Measurements from ENCODE around the gene RCSD1.

Gene RCSD1

GRCh38 chr1:167661527-167662426 is 31.7 kb downstream of the RCSD1 start:
- Histone ChIP-seq H2AFZ (ENCODE audit: low read length) (no peak overlapping the region), H3K36me3 (ENCODE audit: insufficient read depth, low read length) (0 out of 2 replicates have a peak, but pooled peaks cover 6% of the 10 kb centered on the region), H3K27me3 (ENCODE audit: insufficient read depth, low read length, poor library complexity, severe bottlenecking) (no peaks in the 10 kb centered on the region), H3F3A (ENCODE audit: low read depth) (no peaks in the 10 kb centered on the region), H3K79me2 (ENCODE audit: insufficient read depth, low read length) (peaks cover 50% of the 10 kb centered on the region; the same call in 1 of the 2 replicates), H3K4me3 (ENCODE audit: low read length, poor library complexity, severe bottlenecking) (no peak overlapping the region), H3K9ac (ENCODE audit: low read depth, low read length, poor library complexity, severe bottlenecking) (no peak overlapping the region), H3K4me2 (ENCODE audit: low read depth, low read length, poor library complexity, severe bottlenecking) (no peak overlapping the region), H4K20me1 (ENCODE audit: insufficient read depth, low read length, poor library complexity, severe bottlenecking) (peaks cover 29% of the 10 kb centered on the region), H3K4me1 (ENCODE audit: insufficient read depth, low read length, poor library complexity, severe bottlenecking) (peaks cover 41% of the 10 kb centered on the region), H3K9me2 (replicated peaks; ENCODE audit: low read depth, low read length) (no peaks in the 10 kb centered on the region), H3K9me3 (ENCODE audit: insufficient read depth, low read depth, low read length) (no peaks in the 10 kb centered on the region)
- no peak for TF ChIP-seq EZH2phosphoT487 (IDR thresholded peaks at IDR 0.05; ENCODE audit: borderline replicate concordance)
- TF ChIP-seq CTCF (conservative IDR thresholded peaks at IDR 0.05; ENCODE audit: low read length): no peak

- 0 out of 2 replicates have a peak, but pooled peaks cover 6% of the 10 kb centered on the region for H3K36me3 ChIP-seq (ENCODE audit: insufficient read depth, low read length)
Measured at GRCh38 chr1:167663002-167663772, 33.2 kb downstream of the RCSD1 start.

GRCh38 chr1:167665469-167665868 is 35.4 kb downstream of the RCSD1 start:
- Histone ChIP-seq H3K4me1 (ENCODE audit: insufficient read depth, low read length, poor library complexity, severe bottlenecking) (peaks cover 14% of the 10 kb centered on the region), H4K20me1 (ENCODE audit: insufficient read depth, low read length, poor library complexity, severe bottlenecking) (peaks cover 11% of the 10 kb centered on the region), H2AFZ (ENCODE audit: low read length) (no peak overlapping the region), H3K4me2 (ENCODE audit: low read depth, low read length, poor library complexity, severe bottlenecking) (no peak overlapping the region), H3K27me3 (ENCODE audit: insufficient read depth, low read length, poor library complexity, severe bottlenecking) (no peaks in the 10 kb centered on the region), H3K9me3 (ENCODE audit: insufficient read depth, low read depth, low read length) (no peaks in the 10 kb centered on the region), H3K9me2 (replicated peaks; ENCODE audit: low read depth, low read length) (no peaks in the 10 kb centered on the region), H3K4me3 (ENCODE audit: low read length, poor library complexity, severe bottlenecking) (no peak overlapping the region), H3F3A (ENCODE audit: low read depth) (no peaks in the 10 kb centered on the region), H3K79me2 (ENCODE audit: insufficient read depth, low read length) (peaks cover 30% of the 10 kb centered on the region; the same call in 1 of the 2 replicates), H3K9ac (ENCODE audit: low read depth, low read length, poor library complexity, severe bottlenecking) (no peak overlapping the region), H3K36me3 (ENCODE audit: insufficient read depth, low read length) (0 out of 2 replicates have a peak, but pooled peaks cover 6% of the 10 kb centered on the region)
- no peak for TF ChIP-seq CTCF (conservative IDR thresholded peaks at IDR 0.05; ENCODE audit: low read length)
- no peak for TF ChIP-seq EZH2phosphoT487 (IDR thresholded peaks at IDR 0.05; ENCODE audit: borderline replicate concordance)

More at GRCh38 chr1:167663002-167663772, 33.2 kb downstream of the RCSD1 start:
- Histone ChIP-seq H3K9ac (ENCODE audit: low read depth, low read length, poor library complexity, severe bottlenecking) (no peak overlapping the region), H3K79me2 (ENCODE audit: insufficient read depth, low read length) (peaks cover 42% of the 10 kb centered on the region; the same call in 1 of the 2 replicates), H2AFZ (ENCODE audit: low read length) (no peak overlapping the region), H3K9me3 (ENCODE audit: insufficient read depth, low read depth, low read length) (no peaks in the 10 kb centered on the region), H3K4me2 (ENCODE audit: low read depth, low read length, poor library complexity, severe bottlenecking) (no peak overlapping the region), H3K4me1 (ENCODE audit: insufficient read depth, low read length, poor library complexity, severe bottlenecking) (peaks cover 36% of the 10 kb centered on the region), H3K9me2 (replicated peaks; ENCODE audit: low read depth, low read length) (no peaks in the 10 kb centered on the region), H3K27me3 (ENCODE audit: insufficient read depth, low read length, poor library complexity, severe bottlenecking) (no peaks in the 10 kb centered on the region), H4K20me1 (ENCODE audit: insufficient read depth, low read length, poor library complexity, severe bottlenecking) (peaks cover 26% of the 10 kb centered on the region), H3K4me3 (ENCODE audit: low read length, poor library complexity, severe bottlenecking) (no peak overlapping the region), H3F3A (ENCODE audit: low read depth) (no peaks in the 10 kb centered on the region)
- TF ChIP-seq EZH2phosphoT487 (IDR thresholded peaks at IDR 0.05; ENCODE audit: borderline replicate concordance) (no peak), CTCF (conservative IDR thresholded peaks at IDR 0.05; ENCODE audit: low read length) (no peak)
